Measurements from ENCODE around the gene USP48. TPM values are rescaled to one million over a fixed set of nuclear protein-coding genes. Genes with fewer than 3 reads are reported as not detected.

Gene USP48
- total and polyA plus RNA-seq, 2 of the 8 experiments (the other 6 are each of a cell fraction or from before 2014, with no cell fraction given) = 12.8 to 83.5 TPM

GRCh38 chr1:21814241-21814918 is 31.4 kb upstream of the USP48 start (continued):
- TF ChIP-seq SAP30 (IDR thresholded peaks at IDR 0.05; ENCODE audit: insufficient read depth, insufficient replicate concordance, low read length) (no peak), GABPA (IDR thresholded peaks at IDR 0.05; ENCODE audit: borderline replicate concordance, insufficient read depth, low read length) (0 out of 2 replicates have a peak, but pooled peaks have one; percentile 52), TAF1 (IDR thresholded peaks at IDR 0.05; ENCODE audit: low read depth, low read length) (peak; percentile 79), ATF2 (IDR thresholded peaks at IDR 0.05; ENCODE audit: low read length) (no peak), MAFK (IDR thresholded peaks at IDR 0.05; ENCODE audit: low read depth, low read length) (no peak), SP2 (IDR thresholded peaks at IDR 0.05; ENCODE audit: low read length) (no peak), TEAD4 (IDR thresholded peaks at IDR 0.05; ENCODE audit: low read depth, low read length) (no peak), POLR2A (IDR thresholded peaks at IDR 0.05; ENCODE audit: control extremely low read depth in 1 of 2, low read depth in 2 of 2, low read length in 2 of 2) (peak in 1 of 2 experiments; percentile 66; a peak in 2 of 3 replicates), ASH2L (IDR thresholded peaks at IDR 0.05; ENCODE audit: low read length) (peak; percentile 62), NRF1 (IDR thresholded peaks at IDR 0.05; ENCODE audit: low read depth, low read length) (no peak)
- TF ChIP-seq, protein P1, sequence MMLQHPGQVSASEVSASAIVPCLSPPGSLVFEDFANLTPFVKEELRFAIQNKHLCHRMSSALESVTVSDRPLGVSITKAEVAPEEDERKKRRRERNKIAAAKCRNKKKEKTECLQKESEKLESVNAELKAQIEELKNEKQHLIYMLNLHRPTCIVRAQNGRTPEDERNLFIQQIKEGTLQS (IDR thresholded peaks at IDR 0.05; ENCODE audit: insufficient read depth, low read depth, low read length) = no peak
